ENCODE results near the gene ZNFX1.

ZNFX1 gene

DNA sequence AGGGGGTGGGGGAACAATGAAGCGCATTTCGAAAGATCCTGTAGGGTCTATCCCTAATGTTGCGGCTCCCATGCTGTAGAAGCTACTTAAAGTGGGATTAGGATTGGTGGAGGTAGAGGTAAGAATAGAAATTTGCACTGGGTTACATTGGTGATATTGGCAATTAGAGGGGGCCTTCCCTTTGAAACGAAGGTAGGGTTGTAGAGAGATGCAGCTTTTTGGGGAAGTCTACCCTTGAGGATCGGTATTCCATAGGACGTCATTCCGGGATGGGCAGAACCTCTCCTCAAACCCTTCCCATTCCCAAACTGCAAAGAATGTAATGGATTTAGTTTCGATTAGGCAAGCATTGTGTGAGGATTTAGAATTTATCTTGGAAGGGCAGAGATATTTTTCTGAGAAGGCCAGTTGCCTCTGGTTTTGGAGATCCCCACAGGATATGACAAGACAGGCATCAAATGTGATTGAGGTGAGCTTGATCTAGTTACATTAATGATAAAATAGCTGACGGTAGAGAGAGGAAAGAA, 5.4 kb upstream of the ZNFX1 start:
- intact Hi-C loops (cut with DNase I; ENCODE audit: low total_unique reads) = no loop called here
- Histone ChIP-seq H3K4me3 (no peak overlapping the region), H3K4me1 (peaks cover 0 to 69% (median 21%) of the 10 kb centered on the region in 4 donors), H3K27me3 (no peaks in the 10 kb centered on the region), H3K27ac (no peak overlapping the region), H3K36me3 (peaks cover 82 to 88% (median 85%) of the 10 kb centered on the region in 3 donors), H3K9me3 (peaks cover 0 to 33% (median 29%) of the 10 kb centered on the region in 3 donors)
- DNase-seq = no peak
- TF ChIP-seq, protein P1, sequence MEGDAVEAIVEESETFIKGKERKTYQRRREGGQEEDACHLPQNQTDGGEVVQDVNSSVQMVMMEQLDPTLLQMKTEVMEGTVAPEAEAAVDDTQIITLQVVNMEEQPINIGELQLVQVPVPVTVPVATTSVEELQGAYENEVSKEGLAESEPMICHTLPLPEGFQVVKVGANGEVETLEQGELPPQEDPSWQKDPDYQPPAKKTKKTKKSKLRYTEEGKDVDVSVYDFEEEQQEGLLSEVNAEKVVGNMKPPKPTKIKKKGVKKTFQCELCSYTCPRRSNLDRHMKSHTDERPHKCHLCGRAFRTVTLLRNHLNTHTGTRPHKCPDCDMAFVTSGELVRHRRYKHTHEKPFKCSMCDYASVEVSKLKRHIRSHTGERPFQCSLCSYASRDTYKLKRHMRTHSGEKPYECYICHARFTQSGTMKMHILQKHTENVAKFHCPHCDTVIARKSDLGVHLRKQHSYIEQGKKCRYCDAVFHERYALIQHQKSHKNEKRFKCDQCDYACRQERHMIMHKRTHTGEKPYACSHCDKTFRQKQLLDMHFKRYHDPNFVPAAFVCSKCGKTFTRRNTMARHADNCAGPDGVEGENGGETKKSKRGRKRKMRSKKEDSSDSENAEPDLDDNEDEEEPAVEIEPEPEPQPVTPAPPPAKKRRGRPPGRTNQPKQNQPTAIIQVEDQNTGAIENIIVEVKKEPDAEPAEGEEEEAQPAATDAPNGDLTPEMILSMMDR (IDR thresholded peaks at IDR 0.05) = no peak

GRCh38 chr20:49282584-49283171, 4.8 kb upstream of the ZNFX1 start:
- no peak overlapping the region for H3K4me3 ChIP-seq
- intact Hi-C loops (cut with DNase I; ENCODE audit: low total_unique reads) = no loop called here
- TF ChIP-seq, protein P1 (IDR thresholded peaks at IDR 0.05) = no peak
- peaks cover 81 to 86% (median 84%) of the 10 kb centered on the region in 3 donors for H3K36me3 ChIP-seq
- H3K4me1 ChIP-seq = peaks cover 0 to 64% (median 19%) of the 10 kb centered on the region in 4 donors
- no peaks in the 10 kb centered on the region for H3K27me3 ChIP-seq
- DNase-seq = no peak
- H3K9me3 ChIP-seq = peaks cover 0 to 32% (median 29%) of the 10 kb centered on the region in 3 donors
- H3K27ac ChIP-seq = no peak overlapping the region

DNA sequence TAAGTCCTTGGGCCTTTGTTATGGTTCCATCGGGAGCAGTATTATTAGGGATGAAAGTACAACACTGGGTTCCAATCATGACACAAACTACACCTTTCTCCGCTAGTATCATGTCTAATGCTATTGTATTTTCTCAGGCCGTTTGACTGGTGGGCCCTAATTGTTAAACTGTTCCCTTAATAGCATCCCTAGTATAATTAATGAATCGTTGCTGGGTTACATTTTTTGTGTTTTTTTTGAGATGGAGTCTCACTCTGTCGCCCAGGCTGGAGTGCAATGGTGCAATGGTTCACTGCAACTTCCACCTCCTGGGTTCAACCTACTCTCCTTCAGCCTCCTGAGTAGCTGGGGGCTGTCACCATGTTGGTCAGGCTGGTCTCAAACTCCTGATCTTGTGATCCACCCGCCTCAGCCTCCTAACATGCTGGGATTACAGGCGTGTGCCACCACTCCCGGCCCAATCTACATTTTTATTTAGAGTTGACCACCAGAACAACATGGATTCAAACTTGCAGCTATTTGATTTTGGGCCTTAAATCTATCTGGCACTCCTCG, 4.1 kb upstream of the ZNFX1 start:
- Histone ChIP-seq H3K36me3 (peaks cover 74 to 79% (median 79%) of the 10 kb centered on the region in 3 donors), H3K27ac (no peak overlapping the region), H3K9me3 (peaks cover 0 to 25% (median 23%) of the 10 kb centered on the region in 3 donors), H3K4me1 (peaks cover 0 to 58% (median 18%) of the 10 kb centered on the region in 4 donors), H3K4me3 (no peak overlapping the region), H3K27me3 (no peaks in the 10 kb centered on the region)
- DNase-seq = peak in 1 of 2 donors; percentile 28
- TF ChIP-seq, protein P1 (IDR thresholded peaks at IDR 0.05) = no peak
- intact Hi-C loops (cut with DNase I; ENCODE audit: low total_unique reads) = no loop called here

GRCh38 chr20:49281059-49281912, 3.4 kb upstream of the ZNFX1 start:
- Histone ChIP-seq H3K9me3 (peaks cover 0 to 18% (median 16%) of the 10 kb centered on the region in 3 donors), H3K27ac (no peak overlapping the region), H3K4me1 (peaks cover 0 to 62% (median 23%) of the 10 kb centered on the region in 4 donors), H3K36me3 (peaks cover 67 to 72% (median 71%) of the 10 kb centered on the region in 3 donors), H3K4me3 (no peak overlapping the region), H3K27me3 (no peaks in the 10 kb centered on the region)
- DNase-seq = no peak
- TF ChIP-seq, protein P1 (IDR thresholded peaks at IDR 0.05) = no peak
- intact Hi-C loops (cut with DNase I; ENCODE audit: low total_unique reads) = no loop called here

DNA sequence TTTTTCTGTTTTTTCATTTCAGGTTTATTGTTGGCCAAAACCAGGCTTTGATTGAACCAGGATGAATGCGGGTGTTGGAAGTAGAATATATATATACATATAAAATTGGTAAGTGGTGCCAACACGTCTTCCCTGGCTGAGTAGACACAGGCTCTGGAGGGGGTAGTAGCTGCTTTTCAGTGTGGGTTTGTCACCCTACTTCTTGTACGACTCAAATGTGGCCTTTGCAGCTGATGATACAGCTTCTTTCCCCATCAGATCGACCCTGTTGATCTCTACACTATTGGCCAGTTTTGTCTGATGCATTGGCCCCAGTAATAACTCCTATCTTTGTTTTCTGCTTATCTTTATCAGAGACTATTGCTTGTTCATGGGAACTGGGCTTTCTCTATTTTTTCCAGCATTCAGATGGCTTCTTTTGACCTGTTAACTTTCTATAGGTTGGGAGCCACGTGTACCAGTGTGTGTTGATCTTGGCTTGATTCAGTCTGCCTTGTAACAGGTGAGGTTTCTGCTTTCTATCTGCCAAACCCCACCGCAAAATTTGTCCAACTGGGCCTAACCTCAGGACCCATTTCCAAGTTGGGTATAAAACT, 2.7 kb upstream of the ZNFX1 start:
- intact Hi-C loops (cut with DNase I; ENCODE audit: low total_unique reads) = no loop called here
- Histone ChIP-seq H3K4me3 (peak overlapping the region; percentile 82 to 94), H3K9me3 (peaks cover 0 to 13% (median 9%) of the 10 kb centered on the region in 3 donors), H3K27me3 (no peaks in the 10 kb centered on the region), H3K36me3 (peaks cover 60 to 65% (median 64%) of the 10 kb centered on the region in 3 donors), H3K4me1 (peaks cover 0 to 70% (median 30%) of the 10 kb centered on the region in 4 donors), H3K27ac (peak overlapping the region in 1 of 2 donors; percentile 92)
- DNase-seq = no peak
- TF ChIP-seq, protein P1 (IDR thresholded peaks at IDR 0.05) = no peak
